Large intestine (tissue), 3 donors: Measurements from ENCODE around the gene NUAK2. TPM values are rescaled to one million over a fixed set of nuclear protein-coding genes. Genes with fewer than 3 reads are reported as not detected.
A peak's percentile ranks its signal among the peaks of the same experiment; 100 is the strongest.

Experiments
- DNase-seq, 2 donors: peaks; one replicate each; pipeline versions ENCODE4 v3.0.0 to v3.0.0-alpha.2; 2013
- H3K27ac ChIP-seq: one replicate; pipeline ENCODE4 v1.5.1; 2013; ENCODE audit warnings: low read length
- H3K27me3 ChIP-seq: 2 replicates; pipeline ENCODE4 v1.6.1; 2013; ENCODE audit warnings: low read length; ENCODE audit not compliant: control insufficient read depth, insufficient read depth
- H3K36me3 ChIP-seq: 2 replicates; pipeline ENCODE4 v1.6.1; 2013; ENCODE audit warnings: low read length; ENCODE audit not compliant: control insufficient read depth, insufficient read depth
- H3K4me1 ChIP-seq: one replicate; pipeline ENCODE4 v1.6.1; 2013; ENCODE audit warnings: low read length; ENCODE audit not compliant: control insufficient read depth, insufficient read depth
- H3K4me3 ChIP-seq: one replicate; pipeline ENCODE4 v1.5.1; 2013; ENCODE audit warnings: low read length
- H3K9me3 ChIP-seq: one replicate; pipeline ENCODE4 v1.6.1; 2013; ENCODE audit warnings: mild to moderate bottlenecking, low read depth, low read length, moderate library complexity; ENCODE audit not compliant: control insufficient read depth
- WGBS: methylation state at CpG from one replicate; pipeline ENCODE4 v1.1.5; 2013; ENCODE audit warnings: low lambda C conversion rate; ENCODE audit not compliant: insufficient coverage; 5-methylcytosine and 5-hydroxymethylcytosine counted together
- polyA plus RNA-seq: library from polyadenylated mRNA; unstranded; fragments of 120-200 nt; gene quantifications from one replicate; pipeline ENCODE4 v1.2.1, GENCODE V29; 2013

The NUAK2 gene
- polyA plus RNA-seq, 1 donor, result 8.5 TPM

- no peaks in the 10 kb centered on the region for H3K27me3 ChIP-seq
- WGBS, result no CpG with 5 or more reads among the region's 4 CpGs
- H3K4me1 ChIP-seq, result peaks cover 3% of the 10 kb centered on the region
- no peak overlapping the region for H3K4me3 ChIP-seq
- no peak overlapping the region for H3K27ac ChIP-seq
- no peaks in the 10 kb centered on the region for H3K36me3 ChIP-seq
- no peaks in the 10 kb centered on the region for H3K9me3 ChIP-seq
- peak; percentile 83 to 85 for DNase-seq
Measured at GRCh38 chr1:205335692-205336091, 14.1 kb upstream of the NUAK2 start.

- H3K9me3 ChIP-seq, result no peaks in the 10 kb centered on the region
- no peaks in the 10 kb centered on the region for H3K36me3 ChIP-seq
- H3K27ac ChIP-seq, result no peak overlapping the region
- H3K4me3 ChIP-seq, result no peak overlapping the region
- DNase-seq, result no peak
- peaks cover 3% of the 10 kb centered on the region for H3K4me1 ChIP-seq
- WGBS, result 60% methylated on average over 1 of the region's 11 CpGs
- H3K27me3 ChIP-seq, result peaks cover 2% of the 10 kb centered on the region
Measured at GRCh38 chr1:205332015-205332791, 10.7 kb upstream of the NUAK2 start.

- no peak for DNase-seq
- no CpG with 5 or more reads among the region's 2 CpGs for WGBS
- H3K27ac ChIP-seq, result no peak overlapping the region
- H3K36me3 ChIP-seq, result no peaks in the 10 kb centered on the region
- peaks cover 4% of the 10 kb centered on the region for H3K27me3 ChIP-seq
- H3K9me3 ChIP-seq, result no peaks in the 10 kb centered on the region
- no peak overlapping the region for H3K4me3 ChIP-seq
- peaks cover 2% of the 10 kb centered on the region for H3K4me1 ChIP-seq
Measured at GRCh38 chr1:205330150-205330549, 8.6 kb upstream of the NUAK2 start.

- no peaks in the 10 kb centered on the region for H3K9me3 ChIP-seq
- peaks cover 6% of the 10 kb centered on the region for H3K4me1 ChIP-seq
- H3K27ac ChIP-seq, result no peak overlapping the region
- no peak overlapping the region for H3K4me3 ChIP-seq
- H3K36me3 ChIP-seq, result no peaks in the 10 kb centered on the region
- peaks cover 4% of the 10 kb centered on the region for H3K27me3 ChIP-seq
- DNase-seq, result no peak
- WGBS, result no CpG with 5 or more reads among the region's 5 CpGs
Measured at GRCh38 chr1:205329719-205330118, 8.2 kb upstream of the NUAK2 start.

- H3K27me3 ChIP-seq, result peaks cover 4% of the 10 kb centered on the region
- WGBS, result no CpG with 5 or more reads among the region's 4 CpGs
- DNase-seq, result no peak
- H3K4me3 ChIP-seq, result no peak overlapping the region
- no peaks in the 10 kb centered on the region for H3K36me3 ChIP-seq
- no peak overlapping the region for H3K27ac ChIP-seq
- peaks cover 12% of the 10 kb centered on the region for H3K4me1 ChIP-seq
- no peaks in the 10 kb centered on the region for H3K9me3 ChIP-seq
Measured at GRCh38 chr1:205328476-205328875, 6.9 kb upstream of the NUAK2 start.

- Histone ChIP-seq H3K9me3 (no peaks in the 10 kb centered on the region), H3K27ac (no peak overlapping the region), H3K36me3 (no peaks in the 10 kb centered on the region), H3K4me1 (peaks cover 14% of the 10 kb centered on the region), H3K27me3 (peaks cover 4% of the 10 kb centered on the region), H3K4me3 (no peak overlapping the region)
- DNase-seq, result no peak
- WGBS, result no CpG with 5 or more reads among the region's 11 CpGs
Measured at GRCh38 chr1:205326812-205327466, 5.4 kb upstream of the NUAK2 start.

GRCh38 chr1:205325334-205325884 is 3.9 kb upstream of the NUAK2 start:
- H3K36me3 ChIP-seq, result no peaks in the 10 kb centered on the region
- H3K27me3 ChIP-seq, result peaks cover 4% of the 10 kb centered on the region
- no peak overlapping the region for H3K4me3 ChIP-seq
- WGBS, result 0% methylated on average over 1 of the region's 6 CpGs
- peak overlapping the region; percentile 84 for H3K27ac ChIP-seq
- peak; percentile 73 to 75 for DNase-seq
- H3K4me1 ChIP-seq, result peaks cover 16% of the 10 kb centered on the region
- H3K9me3 ChIP-seq, result peaks cover 4% of the 10 kb centered on the region

- peak overlapping the region; percentile 84 for H3K27ac ChIP-seq
- peaks cover 4% of the 10 kb centered on the region for H3K9me3 ChIP-seq
- H3K36me3 ChIP-seq, result no peaks in the 10 kb centered on the region
- H3K27me3 ChIP-seq, result peaks cover 4% of the 10 kb centered on the region
- no peak overlapping the region for H3K4me3 ChIP-seq
- no CpG with 5 or more reads among the region's 6 CpGs for WGBS
- peaks cover 17% of the 10 kb centered on the region for H3K4me1 ChIP-seq
- DNase-seq, result peak; percentile 68 to 88
Measured at GRCh38 chr1:205324781-205325180, 3.2 kb upstream of the NUAK2 start.

- WGBS, result no CpG with 5 or more reads among the region's 6 CpGs
- DNase-seq, result no peak
- H3K9me3 ChIP-seq, result peaks cover 4% of the 10 kb centered on the region
- no peak overlapping the region for H3K27ac ChIP-seq
- peaks cover 24% of the 10 kb centered on the region for H3K4me1 ChIP-seq
- no peak overlapping the region for H3K4me3 ChIP-seq
- no peaks in the 10 kb centered on the region for H3K36me3 ChIP-seq
- H3K27me3 ChIP-seq, result peaks cover 4% of the 10 kb centered on the region
Measured at GRCh38 chr1:205323794-205324193, 2.2 kb upstream of the NUAK2 start.

GRCh38 chr1:205321959-205322283 is 376 bp upstream of the NUAK2 start:
- Histone ChIP-seq H3K36me3 (no peaks in the 10 kb centered on the region), H3K27ac (peak overlapping the region; percentile 92), H3K4me1 (peaks cover 43% of the 10 kb centered on the region), H3K9me3 (peaks cover 4% of the 10 kb centered on the region), H3K4me3 (peak overlapping the region; percentile 8), H3K27me3 (peaks cover 2% of the 10 kb centered on the region)
- no peak for DNase-seq
- WGBS, result no CpG with 5 or more reads among the region's 5 CpGs
